ENCODE data around the gene IGFBP1. TPM values are rescaled to one million over a fixed set of nuclear protein-coding genes. Genes with fewer than 3 reads are reported as not detected.
"Not testable (repeated sequence)": the region's sequence is repeated elsewhere in the genome, so short reads cannot be mapped to it uniquely, and the experiment has no call there.

Gene IGFBP1
- polyA plus RNA-seq, 4 donors: 0.27 TPM; not detected in 3

- H3K27ac ChIP-seq (ENCODE audit: low read depth in 1 of 3, low read length in 2 of 3); FAIRE-seq: not testable (repeated sequence)
These were observed 52.0 kb downstream of the IGFBP1 start for GRCh38 chr7:45940237-45940781.

GRCh38 chr7:45940939-45941338 is 52.7 kb downstream of the IGFBP1 start:
- no peaks in the 10 kb centered on the region for H3K36me3 ChIP-seq (ENCODE audit: control insufficient read depth in 3 of 3, insufficient read depth in 2 of 3, low read depth in 1 of 3, low read length in 3 of 3)
- FAIRE-seq (no peak), DNase-seq (no peak)
- no peaks in the 10 kb centered on the region for H3K4me1 ChIP-seq (ENCODE audit: control insufficient read depth in 3 of 3, insufficient read depth in 2 of 3, low read depth in 1 of 3, low read length in 2 of 3)
- WGBS, 3 donors: 58 to 68% (median 67%) methylated on average over 7 of the region's 7 CpGs
- no peak overlapping the region for H3K4me3 ChIP-seq (ENCODE audit: low read depth in 1 of 3, low read length in 3 of 3)
- peaks cover 0 to 3% (median 2%) of the 10 kb centered on the region in 3 donors for H3K27me3 ChIP-seq (ENCODE audit: control insufficient read depth in 3 of 3, insufficient read depth in 3 of 3, low read length in 3 of 3)
- H3K9me3 ChIP-seq (ENCODE audit: control insufficient read depth in 2 of 2, insufficient read depth in 1 of 2, low read depth in 1 of 2, low read length in 1 of 2): no peaks in the 10 kb centered on the region
- H3K27ac ChIP-seq (ENCODE audit: low read depth in 1 of 3, low read length in 2 of 3): no peak overlapping the region

More at GRCh38 chr7:45940237-45940781, 52.0 kb downstream of the IGFBP1 start:
- not testable (repeated sequence) for H3K36me3 ChIP-seq (ENCODE audit: control insufficient read depth in 3 of 3, insufficient read depth in 2 of 3, low read depth in 1 of 3, low read length in 3 of 3); DNase-seq; H3K4me1 ChIP-seq (ENCODE audit: control insufficient read depth in 3 of 3, insufficient read depth in 2 of 3, low read depth in 1 of 3, low read length in 2 of 3); H3K27me3 ChIP-seq (ENCODE audit: control insufficient read depth in 3 of 3, insufficient read depth in 3 of 3, low read length in 3 of 3); H3K9me3 ChIP-seq (ENCODE audit: control insufficient read depth in 2 of 2, insufficient read depth in 1 of 2, low read depth in 1 of 2, low read length in 1 of 2); H3K4me3 ChIP-seq (ENCODE audit: low read depth in 1 of 3, low read length in 3 of 3)
- WGBS, 3 donors: 74 to 82% (median 81%) methylated on average over 14 of the region's 14 CpGs

Other genes with a start within 250 kb of the IGFBP1 start
- not detected for gene CCDC201, start 15.4 kb upstream of the IGFBP1 start, polyA plus RNA-seq
- 100 to 1,000 TPM in 1 of 4 donors, 10 to 100 TPM in 1, 1 to 10 TPM in 2; 1.6 to 108 (median 49.5) TPM for gene IGFBP3, start 32.8 kb downstream of the IGFBP1 start, polyA plus RNA-seq